NCI-H2107 (cell line): ENCODE results near the gene INSL4.

Experiments used
- DNase-seq: peaks from one replicate; lab custom pipeline; 2025; lab: John Stamatoyannopoulos, UW

The INSL4 gene

DNA sequence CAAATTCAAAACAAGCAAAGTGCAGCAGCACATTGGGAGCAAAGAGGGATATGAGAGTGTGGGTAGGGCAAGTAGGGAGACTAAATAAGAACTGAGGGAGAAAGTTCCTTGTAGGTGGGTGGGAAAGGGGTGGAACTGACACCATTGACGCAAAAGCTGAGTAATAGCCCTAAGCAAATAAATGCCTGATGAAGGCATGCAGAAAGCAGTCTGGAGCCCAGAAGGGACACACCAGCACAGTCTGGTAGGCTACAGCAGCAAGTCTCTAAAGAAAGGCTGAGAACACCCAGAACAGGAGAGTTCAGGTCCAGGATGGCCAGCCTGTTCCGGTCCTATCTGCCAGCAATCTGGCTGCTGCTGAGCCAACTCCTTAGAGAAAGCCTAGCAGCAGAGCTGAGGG is at the start of gene INSL4:
TSS of gene INSL4 (plus strand) at position 208 of the 400 bp plus-strand sequence. CDS start at position 313, 105 bp downstream.
- no peak for DNase-seq

DNA sequence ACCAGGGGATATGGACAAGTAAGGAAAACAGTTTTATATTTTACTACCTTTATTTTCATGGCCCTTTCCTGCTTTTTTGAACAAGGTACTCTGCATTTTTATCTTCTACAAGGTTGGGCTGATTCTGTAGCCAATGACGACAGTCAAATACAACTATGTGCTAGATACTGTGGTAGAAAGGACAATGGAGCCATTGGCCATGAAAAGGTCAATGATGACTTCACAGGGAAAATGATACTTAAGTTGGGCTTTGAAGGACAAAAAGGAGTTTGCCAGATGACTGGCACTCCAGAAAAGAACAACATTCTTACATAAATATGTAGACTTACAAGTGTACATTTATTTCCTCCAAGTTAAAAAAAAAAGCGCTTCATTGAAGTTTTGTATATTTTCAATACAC is 46.4 kb upstream of the INSL4 start:
- no peak for DNase-seq

DNA sequence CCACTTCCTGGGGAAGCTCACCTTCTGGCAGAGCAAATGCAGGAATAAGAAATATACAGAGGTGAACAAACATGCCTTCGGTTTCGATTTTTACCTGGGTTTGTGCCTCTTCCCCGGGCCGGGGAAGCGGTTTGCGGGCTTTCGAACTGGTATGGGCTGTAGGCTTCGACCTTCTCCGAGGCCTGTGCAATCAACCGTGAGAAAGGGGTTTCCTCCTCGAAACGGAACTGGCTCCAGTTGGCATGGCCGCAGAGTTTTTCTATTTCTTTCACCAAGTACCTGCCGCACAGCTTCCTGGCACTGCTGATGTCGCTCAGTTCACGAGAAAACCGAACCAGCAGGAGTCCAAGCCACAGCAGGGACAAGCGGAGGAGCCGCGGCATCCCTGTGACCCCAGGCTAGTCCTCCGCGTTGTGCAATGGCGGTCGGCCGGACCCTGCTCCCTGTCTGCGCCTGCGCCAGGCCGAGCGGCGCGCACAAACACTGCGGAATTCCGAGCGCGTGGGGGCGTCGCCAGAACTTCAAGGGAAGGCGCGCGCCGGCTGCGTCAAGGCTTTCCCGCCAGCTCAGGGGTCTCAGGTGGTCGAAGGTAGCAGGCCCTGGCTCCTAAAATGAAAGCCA is 45.9 kb upstream of the INSL4 start, which contains the start of gene INSL6:
TSS of gene INSL6 (minus strand) at position 420 of the 621 bp plus-strand sequence. CDS start at position 383, 37 bp downstream.
- DNase-seq: no peak

- DNase-seq: peak; percentile 38
Measured at GRCh38 chr9:5186416-5187169, 44.6 kb upstream of the INSL4 start.

DNA sequence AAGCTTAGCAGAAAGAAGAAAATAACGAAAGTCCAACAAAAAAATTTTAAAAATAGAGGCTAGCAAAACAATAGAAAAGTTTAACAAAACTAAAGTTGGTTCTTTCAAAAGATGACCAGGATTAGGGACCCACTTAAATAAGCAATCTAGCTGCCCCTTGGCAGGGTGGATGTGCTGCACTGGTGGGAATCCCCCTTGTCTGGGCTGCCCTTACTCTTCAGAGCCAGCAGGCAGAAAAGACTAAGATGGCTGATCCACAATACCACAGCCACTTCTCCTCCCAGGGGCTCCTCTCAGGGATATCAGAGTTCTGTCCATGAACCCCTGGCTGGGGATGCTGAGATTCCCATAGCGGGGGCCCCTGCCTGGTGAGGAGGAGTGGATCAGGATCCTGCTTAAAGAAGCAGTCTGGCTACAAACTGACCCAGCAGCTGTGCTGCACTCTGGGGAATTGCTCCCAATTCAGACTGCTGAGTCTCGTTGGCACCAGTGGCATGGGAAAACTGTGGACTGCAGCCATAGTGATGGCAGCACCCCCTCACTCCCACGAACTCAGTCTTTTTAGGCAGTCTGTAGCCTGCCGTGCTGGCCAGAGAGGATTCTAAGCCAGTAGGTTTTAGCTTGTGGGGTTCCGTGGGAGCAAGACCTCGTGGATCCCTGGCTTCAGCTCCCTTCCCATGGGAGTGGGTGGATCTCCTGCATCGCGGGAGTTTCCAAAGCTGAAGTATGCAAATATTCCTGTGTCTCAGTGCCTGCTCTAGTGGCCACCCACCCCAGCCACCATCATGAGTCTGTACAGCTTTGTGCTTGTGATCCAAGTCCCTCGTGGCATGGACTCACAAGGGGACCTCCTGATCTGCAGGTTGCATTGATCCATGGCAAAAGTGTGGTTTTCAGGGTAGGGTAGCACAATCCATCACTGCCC is 42.9 kb upstream of the INSL4 start:
- no peak for DNase-seq

GRCh38 chr9:5191985-5192384 is 39.2 kb upstream of the INSL4 start:
- no peak for DNase-seq

GRCh38 chr9:5193345-5193744 is 37.9 kb upstream of the INSL4 start:
- no peak for DNase-seq

- no peak for DNase-seq
Measured at GRCh38 chr9:5195463-5195862, 35.8 kb upstream of the INSL4 start.

DNA sequence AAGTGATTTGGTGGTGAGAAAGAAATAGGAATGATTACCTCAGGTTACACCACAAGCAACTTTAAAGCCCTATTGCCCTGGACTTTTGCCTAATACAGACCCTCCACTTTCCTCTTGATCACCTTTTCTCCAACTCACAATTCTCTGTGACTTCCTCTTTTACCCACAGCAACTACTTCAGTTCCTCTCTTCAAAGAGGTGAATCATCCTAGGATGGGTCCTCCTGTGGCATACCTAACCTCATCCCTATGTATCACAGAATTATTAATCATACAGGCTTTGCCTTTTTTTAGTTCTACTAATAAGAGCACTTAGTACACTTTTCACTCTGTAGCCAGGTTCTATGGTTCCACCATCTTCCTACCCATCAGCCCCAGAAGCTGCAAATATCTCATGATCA is 26.1 kb upstream of the INSL4 start:
- no peak for DNase-seq

GRCh38 chr9:5230554-5230953 is 665 bp upstream of the INSL4 start:
- DNase-seq: no peak

DNA sequence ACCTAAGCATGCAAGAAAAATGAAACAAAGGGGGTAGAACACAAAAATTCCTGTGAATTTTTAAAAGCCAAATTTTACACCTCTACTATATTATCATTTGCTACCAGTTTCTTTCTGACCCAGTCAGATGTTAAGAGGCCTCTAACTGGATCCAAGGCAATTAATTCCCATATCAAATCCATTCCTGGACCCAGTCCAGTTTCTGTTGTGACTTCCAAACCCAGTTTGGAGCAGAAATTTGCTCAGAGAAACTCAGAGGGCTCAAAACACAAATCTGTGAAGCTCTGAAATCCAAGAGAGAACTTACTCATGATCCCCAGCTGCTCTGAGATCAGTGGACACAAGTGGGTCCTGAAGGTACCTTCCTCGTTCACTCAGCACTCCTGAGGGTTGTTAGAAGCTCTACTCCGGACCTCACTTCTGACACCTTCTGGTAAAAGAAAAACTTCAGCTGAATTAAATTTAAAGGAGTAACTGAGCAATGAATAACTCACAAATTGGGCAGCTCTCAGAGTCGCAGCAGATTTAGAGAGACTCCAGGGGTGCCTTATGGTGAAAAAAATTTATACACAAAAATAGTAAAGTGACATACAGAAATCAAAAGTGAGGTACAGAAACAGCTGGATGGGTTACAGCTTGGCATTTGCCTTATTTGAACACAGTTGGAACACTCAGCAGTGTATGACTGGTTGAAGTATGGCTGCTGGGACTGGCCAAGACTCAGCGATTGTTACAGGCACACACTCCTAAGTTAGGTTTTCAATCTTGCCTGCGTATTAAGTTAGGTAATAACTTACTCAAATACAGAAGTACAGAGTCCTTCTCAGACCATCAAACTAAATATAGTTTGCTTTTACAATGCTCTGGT is 32.4 kb downstream of the INSL4 start:
- DNase-seq: no peak

GRCh38 chr9:5264219-5264595 is 33.0 kb downstream of the INSL4 start:
- no peak for DNase-seq

DNA sequence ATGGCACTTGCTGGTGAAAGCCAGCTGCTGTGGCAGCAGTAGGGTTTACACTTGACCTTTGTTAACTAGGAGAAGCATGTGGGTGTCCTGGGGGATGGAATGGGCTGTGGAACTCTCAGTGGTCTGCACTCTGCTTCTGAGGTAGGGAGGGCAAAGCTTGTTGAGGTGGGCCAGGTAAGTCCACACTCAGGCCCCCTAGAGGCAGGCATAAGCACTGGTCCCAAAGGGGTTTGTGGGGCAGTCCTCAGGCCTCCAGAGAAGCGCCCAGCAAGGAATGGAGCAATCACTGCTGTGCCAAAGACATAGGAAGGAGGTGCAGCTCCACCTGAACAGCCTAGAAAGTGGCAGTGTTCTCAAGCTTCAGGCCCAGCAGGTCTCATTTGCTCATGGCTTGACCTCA is 34.7 kb downstream of the INSL4 start:
- DNase-seq: no peak

GRCh38 chr9:5269249-5269715 is 38.1 kb downstream of the INSL4 start:
- no peak for DNase-seq

DNA sequence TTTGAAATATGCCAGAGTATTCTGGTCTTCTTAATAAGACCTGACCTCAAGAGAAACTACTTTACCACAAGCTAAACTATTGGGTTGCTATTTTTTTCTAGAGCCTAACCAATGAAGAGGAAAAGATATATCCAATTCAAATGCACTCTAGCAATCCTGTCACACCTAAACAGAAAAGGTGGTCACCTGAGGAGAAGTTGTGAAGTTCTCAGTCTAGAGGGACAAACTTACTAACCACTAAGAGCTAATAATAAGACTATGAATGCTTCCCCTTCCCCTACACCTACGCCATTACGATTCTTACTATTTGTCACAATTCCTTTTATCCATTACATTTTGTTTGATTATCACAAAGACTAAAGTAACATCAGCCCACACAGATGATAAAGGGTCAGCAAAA is 43.6 kb downstream of the INSL4 start:
- DNase-seq: no peak

DNA sequence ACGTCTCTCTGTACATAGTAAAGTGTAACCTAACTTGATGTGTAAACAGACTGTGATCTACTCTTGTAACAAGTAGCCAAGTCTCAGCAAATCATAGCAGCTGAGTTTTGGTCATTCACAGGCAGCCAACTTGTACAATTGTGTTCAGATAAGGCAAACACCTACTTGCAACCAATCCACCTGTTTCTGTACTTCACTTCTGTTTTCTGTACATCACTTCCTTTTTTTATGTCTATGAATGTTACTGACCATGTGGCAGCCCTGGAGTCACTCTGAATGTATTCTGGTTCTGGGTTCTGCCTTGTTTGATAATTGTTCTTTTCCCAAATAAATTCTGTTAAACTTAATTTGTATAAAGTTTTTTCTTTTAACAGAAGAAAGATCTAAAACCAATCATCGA is 47.3 kb downstream of the INSL4 start:
- DNase-seq: no peak
